ENCODE results near the gene PPP2CA. TPM values are rescaled to one million over a fixed set of nuclear protein-coding genes. Genes with fewer than 3 reads are reported as not detected.

PPP2CA gene
- total and polyA plus RNA-seq, 9 of the 15 experiments (the other 6 are each of a cell fraction or from before 2014, with no cell fraction given): 23.0 to 257 (median 109) TPM

DNA sequence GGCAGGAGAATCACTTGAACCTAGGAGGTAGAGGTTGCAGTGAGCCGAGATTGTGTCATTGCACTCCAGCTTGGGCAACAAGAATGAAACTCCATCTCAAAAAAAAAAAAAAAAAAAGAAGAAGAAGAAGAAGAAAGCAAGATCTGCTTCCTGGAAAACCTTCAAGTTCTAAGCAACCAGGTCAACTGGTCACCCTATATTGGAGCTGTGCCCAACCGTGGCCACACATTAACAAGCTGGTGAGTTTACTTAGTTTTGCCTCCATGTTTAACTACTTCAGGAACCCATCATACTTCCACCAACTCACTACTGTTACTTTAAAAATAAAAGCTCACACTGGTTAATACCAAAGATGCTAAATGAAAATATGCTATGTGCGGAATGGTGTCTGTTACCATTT lies 36.8 kb downstream of the PPP2CA start (continued):
- TF ChIP-seq PBX2 (CRISPR knock-in tag; IDR thresholded peaks at IDR 0.05; ENCODE audit: low read depth) (no peak), PBX2 (tag; conservative IDR thresholded peaks at IDR 0.05; ENCODE audit: low read depth) (no peak), TEAD4 (IDR thresholded peaks at IDR 0.05; ENCODE audit: low read length) (no peak), TEAD4 (CRISPR knock-in tag; IDR thresholded peaks at IDR 0.05; ENCODE audit: borderline replicate concordance) (no peak), MLLT1 (IDR thresholded peaks at IDR 0.05) (no peak), POLR3A (IDR thresholded peaks at IDR 0.05; ENCODE audit: borderline replicate concordance, extremely low read depth, insufficient read depth, insufficient read length) (no peak), FOXA1 (IDR thresholded peaks at IDR 0.05; ENCODE audit: borderline replicate concordance) (no peak)

Measured in K562 (cell line).